CD4-positive, alpha-beta T cell treated with Interferon gamma for 1 hour (primary cell): ENCODE data around the gene GALNTL6.

ENCODE experiments used
- DNase-seq: peaks from one replicate; pipeline ENCODE4 v3.0.0-alpha.2; 2020

GALNTL6 gene

GRCh38 chr4:172127168-172127567, 314.0 kb downstream of the GALNTL6 start:
- no peak for DNase-seq

- DNase-seq = no peak
Observed at GRCh38 chr4:172129593-172129992, 316.4 kb downstream of the GALNTL6 start.

GRCh38 chr4:172134521-172134920, 321.3 kb downstream of the GALNTL6 start:
- DNase-seq = no peak

- no peak for DNase-seq
Observed at GRCh38 chr4:172141025-172141424, 327.8 kb downstream of the GALNTL6 start.

- no peak for DNase-seq
Observed at GRCh38 chr4:172142281-172142741, 329.1 kb downstream of the GALNTL6 start.

- no peak for DNase-seq
Observed at GRCh38 chr4:172143605-172144314, 330.6 kb downstream of the GALNTL6 start.

- no peak for DNase-seq
Observed at GRCh38 chr4:172147687-172148086, 334.5 kb downstream of the GALNTL6 start.

GRCh38 chr4:172149329-172149728, 336.1 kb downstream of the GALNTL6 start:
- no peak for DNase-seq

- DNase-seq = no peak
Observed at GRCh38 chr4:172152284-172152683, 339.1 kb downstream of the GALNTL6 start.

GRCh38 chr4:172153719-172154118, 340.5 kb downstream of the GALNTL6 start:
- DNase-seq = no peak

GRCh38 chr4:172155838-172156345, 342.7 kb downstream of the GALNTL6 start:
- DNase-seq = no peak

GRCh38 chr4:172157946-172158345, 344.7 kb downstream of the GALNTL6 start:
- DNase-seq = no peak

GRCh38 chr4:172163215-172163614, 350.0 kb downstream of the GALNTL6 start:
- no peak for DNase-seq

- no peak for DNase-seq
Observed at GRCh38 chr4:172168888-172169287, 355.7 kb downstream of the GALNTL6 start.

GRCh38 chr4:172169871-172170270, 356.7 kb downstream of the GALNTL6 start:
- no peak for DNase-seq

GRCh38 chr4:172173206-172173605, 360.0 kb downstream of the GALNTL6 start:
- no peak for DNase-seq

- DNase-seq = no peak
Observed at GRCh38 chr4:172177382-172177781, 364.2 kb downstream of the GALNTL6 start.

- DNase-seq = no peak
Observed at GRCh38 chr4:172188248-172188988, 375.2 kb downstream of the GALNTL6 start.

- DNase-seq = no peak
Observed at GRCh38 chr4:172202480-172203076, 389.4 kb downstream of the GALNTL6 start.

GRCh38 chr4:172207258-172207657, 394.1 kb downstream of the GALNTL6 start:
- DNase-seq = no peak

- no peak for DNase-seq
Observed at GRCh38 chr4:172207886-172208285, 394.7 kb downstream of the GALNTL6 start.

GRCh38 chr4:172220679-172221078, 407.5 kb downstream of the GALNTL6 start:
- DNase-seq = no peak

GRCh38 chr4:172225457-172225856, 412.3 kb downstream of the GALNTL6 start:
- no peak for DNase-seq

GRCh38 chr4:172232966-172233365, 419.8 kb downstream of the GALNTL6 start:
- DNase-seq = no peak
